ENCODE measurements around the gene TMEM115. TPM values are rescaled to one million over a fixed set of nuclear protein-coding genes. Genes with fewer than 3 reads are reported as not detected.

Gene TMEM115
- total and polyA plus RNA-seq, 2 of the 4 experiments (the other 2 are of a cell fraction), result 35.3 to 47.3 TPM

- no peak for TF ChIP-seq CEBPB (IDR thresholded peaks at IDR 0.05; ENCODE audit: low read depth, low read length)
- TF ChIP-seq FOS (IDR thresholded peaks at IDR 0.05; ENCODE audit: low read depth, low read length), result no peak
- TF ChIP-seq POLR2A (IDR thresholded peaks at IDR 0.05; ENCODE audit: low read depth, low read length), result peak; percentile 80
Observed at GRCh38 chr3:50321336-50322114, 37.8 kb downstream of the TMEM115 start (continued).

- H3K27ac ChIP-seq (ENCODE audit: insufficient read depth, low read length), result peak overlapping the region; percentile 98
- intact Hi-C loops (cut with micrococcal nuclease) (loop anchor here (5.0 kb wide), 1 partner anchor 59 kb away; no protein-coding TSS in a partner anchor), dilution Hi-C loops (cut with HindIII; ENCODE audit: low sequenced_read_pairs, unreplicated experiment) (no loop called here), in situ Hi-C loops (cut with MboI; ENCODE audit: low sequenced_read_pairs) (no loop called here)
- POLR2A ChIA-PET (ENCODE audit: unreplicated experiment), result interaction anchor here (0.6 kb wide), 1 partner anchor 26 kb away, joined by 10 read pairs; no protein-coding TSS in a partner anchor
- H4K8ac ChIP-seq (ENCODE audit: low read depth in 2 of 2, low read length in 2 of 2), result peak overlapping the region; percentile 20 to 74
- WGBS, 2 experiments (ENCODE audit: extremely low coverage in 2 of 2, insufficient read length in 1 of 2), result 0% methylated on average over 14 of the region's 45 CpGs; no CpG with 5 or more reads in 1 of the 2 experiments
- H3K27me3 ChIP-seq (ENCODE audit: control insufficient read depth, insufficient read depth, low read length), result no peaks in the 10 kb centered on the region
- peak overlapping the region; percentile 90 for H3K56ac ChIP-seq (ENCODE audit: extremely low read depth, insufficient read depth, low read length)
- H4K5ac ChIP-seq (ENCODE audit: low read depth, low read length), result peak overlapping the region; percentile 17
- H3K79me1 ChIP-seq (ENCODE audit: low read depth in 1 of 2, low read length in 2 of 2), result peaks cover 26 to 56% of the 10 kb centered on the region in 2 experiments
- DNase-seq, result peak; percentile 55
- H3K4me1 ChIP-seq (ENCODE audit: control insufficient read depth, insufficient read depth, low read length), result peaks cover 25% of the 10 kb centered on the region
- H3K4me2 ChIP-seq (ENCODE audit: low read depth, low read length), result peak overlapping the region; percentile 96
- H4K20me1 ChIP-seq (ENCODE audit: insufficient read depth, low read length), result peaks cover 14% of the 10 kb centered on the region; the same call in 1 of the 2 replicates
- H4K91ac ChIP-seq (ENCODE audit: insufficient read depth, low read depth, low read length), result peak overlapping the region; percentile 79
- H3K9me1 ChIP-seq (ENCODE audit: insufficient read depth, low read length), result peaks cover 18% of the 10 kb centered on the region
- H2AK5ac ChIP-seq (ENCODE audit: low read depth, low read length), result peak overlapping the region; percentile 82
- peak overlapping the region; percentile 87 for H3K4ac ChIP-seq (ENCODE audit: low read depth, low read length)
- H2BK20ac ChIP-seq (ENCODE audit: low read depth, low read length), result no peak overlapping the region
- peak overlapping the region; percentile 98 for H2BK5ac ChIP-seq (ENCODE audit: low read depth, low read length, poor library complexity, severe bottlenecking)
- peak overlapping the region; percentile 93 for H3K23ac ChIP-seq (ENCODE audit: low read depth, low read length)
- BruUV-seq (replicated peaks), result no TSS peak
- peak overlapping the region; percentile 54; the same call in 1 of the 2 replicates for H2BK120ac ChIP-seq (ENCODE audit: low read depth, low read length)
- no peak for TF ChIP-seq RAD21 (IDR thresholded peaks at IDR 0.05; ENCODE audit: low read length)
- TF ChIP-seq MAZ (IDR thresholded peaks at IDR 0.05; ENCODE audit: borderline replicate concordance, low read depth, low read length), result peak; percentile 82; the same call in 1 of the 2 replicates
- TF ChIP-seq MXI1 (IDR thresholded peaks at IDR 0.05; ENCODE audit: borderline replicate concordance, low read depth, low read length), result peak; percentile 91
- TF ChIP-seq USF2 (IDR thresholded peaks at IDR 0.05; ENCODE audit: low read depth, low read length), result peak; percentile 83
- H3K14ac ChIP-seq (replicated peaks; ENCODE audit: low read depth, low read length), result peak overlapping the region; percentile 88
- H3K36me3 ChIP-seq (ENCODE audit: control insufficient read depth, insufficient read depth, low read length), result peaks cover 38% of the 10 kb centered on the region
- H3K9ac ChIP-seq (ENCODE audit: low read depth, low read length), result peak overlapping the region; percentile 87
- ATAC-seq (ENCODE audit: low read depth), result peak; percentile 75
- peak overlapping the region; percentile 31; the same call in 1 of the 2 replicates for H3K18ac ChIP-seq (ENCODE audit: low read depth, low read length)
- H2BK15ac ChIP-seq (ENCODE audit: low read depth, low read length), result no peak overlapping the region; the same call in 2 of the 3 replicates
- H2AK9ac ChIP-seq (replicated peaks; ENCODE audit: low read depth, low read length, poor library complexity), result peak overlapping the region; percentile 91
- H3K4me3 ChIP-seq (ENCODE audit: insufficient read depth, low read depth, low read length), result peak overlapping the region; percentile 58
- no peaks in the 10 kb centered on the region for H3K9me3 ChIP-seq (ENCODE audit: control insufficient read depth, insufficient read depth, low read length)
- CTCF ChIA-PET, result no interaction called here
- peak overlapping the region; percentile 95 for H2AFZ ChIP-seq (replicated peaks; ENCODE audit: low read length, poor library complexity)
Observed at GRCh38 chr3:50320853-50321335, 38.4 kb downstream of the TMEM115 start.
